Thymus (tissue), 14 donors: Measurements from ENCODE around the gene STK10. TPM values are rescaled to one million over a fixed set of nuclear protein-coding genes. Genes with fewer than 3 reads are reported as not detected.
A peak's percentile ranks its signal among the peaks of the same experiment; 100 is the strongest.

Experiments used
- DNase-seq, 9 donors: peaks; one replicate each; pipeline ENCODE4 v3.0.0-alpha.2; 2013; ENCODE audit warnings: low spot score in 9 of 9, low read depth in 6 of 9, missing footprints in 1 of 9
- H3K27ac ChIP-seq, 2 donors: one replicate each; pipeline ENCODE4 v1.5.1; 2013; ENCODE audit warnings: control low read depth in 1 of 2, low read depth in 1 of 2, low read length in 1 of 2, mild to moderate bottlenecking in 1 of 2, moderate library complexity in 1 of 2
- H3K27me3 ChIP-seq, 2 donors: one replicate each; pipeline ENCODE4 v1.5.1; 2013; ENCODE audit warnings: low read length in 1 of 2; ENCODE audit not compliant: control insufficient read depth in 2 of 2, insufficient read depth in 1 of 2
- H3K36me3 ChIP-seq, 2 donors: one replicate each; pipeline ENCODE4 v1.5.1; 2013; ENCODE audit warnings: low read length in 1 of 2, mild to moderate bottlenecking in 1 of 2, moderate library complexity in 1 of 2; ENCODE audit not compliant: control insufficient read depth in 2 of 2, insufficient read depth in 2 of 2
- H3K4me1 ChIP-seq, 2 donors: one replicate each; pipeline ENCODE4 v1.5.1; 2013; ENCODE audit warnings: low read length in 2 of 2; ENCODE audit not compliant: control insufficient read depth in 2 of 2, insufficient read depth in 2 of 2
- H3K4me3 ChIP-seq, 2 donors: one replicate each; pipeline ENCODE4 v1.5.1; 2013; ENCODE audit warnings: low read length in 2 of 2, control low read depth in 1 of 2, mild to moderate bottlenecking in 1 of 2
- H3K9me3 ChIP-seq, 2 donors: one replicate each; pipeline ENCODE4 v1.5.1; 2013; ENCODE audit warnings: low read length in 1 of 2, mild to moderate bottlenecking in 1 of 2; ENCODE audit not compliant: control insufficient read depth in 2 of 2, insufficient read depth in 1 of 2
- WGBS: extraction: QIAGEN DNeasy Blood & Tissue Kit; methylation state at CpG from one replicate; pipeline ENCODE4 v1.1.7; 2013; 5-methylcytosine and 5-hydroxymethylcytosine counted together
- long read RNA-seq, 10 donors: transcript quantifications; one replicate each; lab custom pipeline, GENCODE V29; 2026
- polyA plus RNA-seq: library from polyadenylated mRNA; stranded (reverse); fragments of 200-250 nt; gene quantifications from one replicate; pipeline ENCODE4 v1.2.3, GENCODE V29; 2013
- total RNA-seq: library from RNA; stranded (reverse); fragments of 120-200 nt; gene quantifications from one replicate; pipeline ENCODE4 v1.2.4, GENCODE V29; 2013
- donor health status: healthy.

Gene STK10
- total RNA-seq (22.0 TPM), polyA plus RNA-seq (44.9 TPM)
- long read RNA-seq, donor 1, result 0 reads
- long read RNA-seq, donor 2, result 0 reads
- long read RNA-seq, donor 3, full-length matches to known transcripts, result 4 of 9 reads
- long read RNA-seq, donor 3, partial matches to known transcripts, result 5 of 9 reads
- long read RNA-seq, donor 3, other reads (novel, unspliced or antisense), result 0 of 9 reads
- long read RNA-seq, donor 4, full-length matches to known transcripts, result 4 of 4 reads
- long read RNA-seq, donor 4, partial matches to known transcripts, result 0 of 4 reads
- long read RNA-seq, donor 4, other reads (novel, unspliced or antisense), result 0 of 4 reads
- long read RNA-seq, donor 5, full-length matches to known transcripts, result 3 of 10 reads
- long read RNA-seq, donor 5, partial matches to known transcripts, result 7 of 10 reads
- long read RNA-seq, donor 5, other reads (novel, unspliced or antisense), result 0 of 10 reads
- long read RNA-seq, donor 6, full-length matches to known transcripts, result 3 of 3 reads
- long read RNA-seq, donor 6, partial matches to known transcripts, result 0 of 3 reads
- long read RNA-seq, donor 6, other reads (novel, unspliced or antisense), result 0 of 3 reads
- long read RNA-seq, donor 7, full-length matches to known transcripts, result 2 of 7 reads
- long read RNA-seq, donor 7, partial matches to known transcripts, result 5 of 7 reads
- long read RNA-seq, donor 7, other reads (novel, unspliced or antisense), result 0 of 7 reads
- long read RNA-seq, donor 8, full-length matches to known transcripts, result 1 of 7 reads
- long read RNA-seq, donor 8, partial matches to known transcripts, result 6 of 7 reads
- long read RNA-seq, donor 8, other reads (novel, unspliced or antisense), result 0 of 7 reads
- long read RNA-seq, donor 9, full-length matches to known transcripts, result 3 of 8 reads
- long read RNA-seq, donor 9, partial matches to known transcripts, result 5 of 8 reads
- long read RNA-seq, donor 9, other reads (novel, unspliced or antisense), result 0 of 8 reads
- long read RNA-seq, donor 10, full-length matches to known transcripts, result 2 of 2 reads
- long read RNA-seq, donor 10, partial matches to known transcripts, result 0 of 2 reads
- long read RNA-seq, donor 10, other reads (novel, unspliced or antisense), result 0 of 2 reads

DNA sequence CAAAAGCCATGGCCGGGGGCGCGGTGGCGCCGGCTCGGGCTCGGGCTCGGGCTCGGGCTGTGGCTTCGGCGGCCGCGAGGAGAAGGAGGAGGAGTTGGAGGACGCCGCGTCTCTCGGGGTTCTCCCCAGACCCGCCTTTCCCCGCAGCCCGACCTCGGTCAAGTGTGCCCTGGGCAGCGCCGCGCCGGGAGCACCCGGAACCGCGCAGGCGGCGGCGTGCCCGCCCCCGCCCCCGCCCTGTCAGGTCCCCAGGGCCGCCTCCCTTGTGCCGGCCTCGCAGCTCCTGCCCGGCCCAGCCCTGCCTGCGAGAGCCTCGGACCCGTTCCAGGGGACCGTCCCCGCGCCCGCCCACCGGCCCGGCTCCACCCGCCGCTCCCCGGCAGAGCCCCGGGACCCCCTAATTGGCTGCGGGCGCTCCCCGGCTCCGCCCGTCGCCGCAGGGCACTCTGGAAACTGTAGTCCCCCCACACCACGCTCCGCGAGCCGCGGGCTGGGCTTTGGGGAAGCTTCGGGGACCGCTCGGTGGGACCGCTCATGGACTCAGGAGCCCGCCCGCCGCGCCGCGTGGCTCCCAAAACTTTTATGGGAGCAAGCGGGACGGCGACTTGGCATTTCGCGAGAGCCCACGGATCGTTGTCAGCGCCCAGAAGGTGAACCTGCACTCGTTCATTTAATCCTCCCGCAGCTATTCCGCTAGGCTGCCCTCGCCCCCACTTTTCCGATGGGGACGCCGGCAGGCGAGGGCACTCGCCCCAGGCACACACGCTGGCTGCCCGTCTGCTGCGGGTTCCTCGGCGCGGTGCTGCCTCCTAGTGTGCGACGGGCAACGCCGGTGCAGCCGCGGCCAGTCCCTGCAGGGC lies at the start of gene STK10:
STK10 (minus strand) TSS at position 192 of the 860 bp plus-strand sequence; CDS start at position 10, 182 bp downstream.
- DNase-seq, result peak in 6 of 9 donors; percentile 67 to 91 (median 79)
- H3K36me3 ChIP-seq, result peaks cover 3 to 7% of the 10 kb centered on the region in 2 donors
- peaks cover 0 to 6% of the 10 kb centered on the region in 2 donors for H3K27me3 ChIP-seq
- H3K27ac ChIP-seq, result peak within 1 kb of the TSS; percentile 82 to 89
- H3K9me3 ChIP-seq, result no peaks in the 10 kb centered on the region
- under 1% methylated on average over 102 of the region's 102 CpGs for WGBS
- peaks cover 17 to 47% of the 10 kb centered on the region in 2 donors for H3K4me1 ChIP-seq
- peak within 1 kb of the TSS; percentile 99 to 100 for H3K4me3 ChIP-seq

DNA sequence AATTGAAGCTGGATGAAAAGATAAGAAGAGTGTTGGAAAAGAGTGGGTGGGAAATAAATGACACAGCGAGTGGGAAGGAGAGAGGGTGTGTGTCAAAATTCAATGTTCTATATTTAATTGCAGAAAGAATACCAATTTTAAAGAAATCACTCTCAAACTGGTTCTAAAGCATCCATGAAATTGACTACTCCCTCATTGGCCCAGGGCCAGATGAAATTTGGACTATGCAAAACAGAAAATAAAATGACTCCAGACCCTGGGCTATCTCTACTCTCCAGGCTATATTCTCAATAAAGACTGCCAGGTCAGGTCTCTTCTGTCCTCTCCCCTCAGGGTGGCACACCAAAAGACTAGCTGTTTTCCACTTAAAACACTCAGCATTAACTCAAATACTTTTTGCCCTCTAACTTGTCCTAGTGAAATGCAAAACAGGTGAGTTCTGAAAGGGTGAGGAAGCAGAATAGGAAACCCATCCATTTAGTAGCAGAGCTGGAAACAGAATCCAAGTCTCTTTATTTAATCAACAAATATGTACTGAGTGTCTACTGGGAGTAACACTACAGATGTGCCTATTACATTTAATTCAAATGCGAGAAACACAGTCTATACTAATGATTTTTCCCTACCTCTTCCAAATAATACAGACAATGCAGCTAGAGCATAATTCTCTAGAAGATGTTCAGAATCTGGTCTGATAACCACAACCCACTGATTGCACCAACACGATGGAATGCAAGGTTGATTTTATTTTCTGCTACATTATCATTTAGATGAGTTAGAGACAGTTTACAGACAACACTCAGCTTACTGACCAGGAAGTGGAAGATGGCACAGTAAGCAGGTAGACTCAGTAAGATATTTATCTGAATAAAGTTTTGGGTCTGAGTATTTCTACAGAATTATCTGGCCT lies 48.1 kb upstream of the STK10 start:
- Histone ChIP-seq H3K4me1 (no peaks in the 10 kb centered on the region), H3K36me3 (peaks cover 4 to 14% of the 10 kb centered on the region in 2 donors), H3K4me3 (no peak overlapping the region), H3K9me3 (no peaks in the 10 kb centered on the region), H3K27me3 (no peaks in the 10 kb centered on the region), H3K27ac (no peak overlapping the region)
- no peak for DNase-seq
- WGBS, result 93% methylated on average over 3 of the region's 3 CpGs

DNA sequence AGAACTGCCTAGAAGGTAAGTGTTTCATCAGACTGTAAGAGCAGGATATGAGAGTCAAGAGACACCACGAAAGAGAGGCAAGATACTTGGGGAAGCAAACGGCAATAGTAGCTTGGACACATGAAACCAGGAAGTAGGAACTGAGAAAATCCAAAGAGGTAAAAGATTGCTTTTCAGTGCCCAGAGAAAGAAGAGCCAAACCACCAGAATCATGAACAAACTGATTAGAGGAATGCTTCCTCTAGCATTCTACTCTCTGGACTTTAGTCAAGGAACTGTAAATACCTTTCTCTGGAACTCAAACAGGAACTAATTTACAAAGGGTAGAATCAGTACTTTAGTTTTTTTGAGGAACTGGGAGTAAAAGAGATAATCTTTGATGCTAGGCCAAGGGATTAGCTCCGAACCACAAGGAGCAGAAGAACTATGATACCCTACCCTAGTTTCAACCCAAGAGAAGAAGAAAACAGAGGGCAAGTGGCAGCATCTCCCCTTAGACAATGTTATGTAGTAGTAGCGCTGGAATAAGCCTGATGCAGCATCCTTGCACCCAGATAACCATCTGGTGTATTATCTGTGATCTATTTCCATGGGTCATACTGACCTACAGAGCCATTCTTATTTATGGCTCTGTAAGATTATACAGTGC lies 47.2 kb upstream of the STK10 start:
- no peak overlapping the region for H3K27ac ChIP-seq
- 66% methylated on average over 4 of the region's 4 CpGs for WGBS
- DNase-seq, result no peak

DNA sequence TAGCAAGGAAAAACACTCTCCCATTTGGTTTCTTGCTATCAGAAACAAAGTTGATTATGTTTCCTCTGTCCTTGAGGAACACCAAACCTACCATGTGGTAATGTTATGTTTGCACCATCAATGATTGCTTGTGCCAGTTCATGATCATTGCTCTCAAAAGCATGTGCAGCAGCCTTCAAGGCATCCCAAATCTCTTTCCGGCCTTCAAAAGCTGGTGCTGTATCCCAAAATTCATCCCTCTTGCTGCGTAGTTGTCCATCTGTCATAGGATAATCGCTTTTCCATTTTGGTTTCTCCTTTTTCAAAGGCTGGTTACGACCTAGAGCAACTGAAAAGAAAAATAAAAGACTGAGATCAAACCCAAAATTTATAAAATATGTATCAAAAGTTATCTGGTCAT lies 46.0 kb upstream of the STK10 start:
- Histone ChIP-seq H3K36me3 (peaks cover 4 to 16% of the 10 kb centered on the region in 2 donors), H3K27me3 (no peaks in the 10 kb centered on the region), H3K27ac (no peak overlapping the region), H3K4me1 (no peaks in the 10 kb centered on the region), H3K9me3 (no peaks in the 10 kb centered on the region), H3K4me3 (no peak overlapping the region)
- 97% methylated on average over 4 of the region's 4 CpGs for WGBS
- no peak for DNase-seq

More for the DNA sequence above, 47.2 kb upstream of the STK10 start:
- H3K4me3 ChIP-seq, result no peak overlapping the region
- H3K27me3 ChIP-seq, result no peaks in the 10 kb centered on the region
- no peaks in the 10 kb centered on the region for H3K9me3 ChIP-seq
- H3K36me3 ChIP-seq, result peaks cover 4 to 16% of the 10 kb centered on the region in 2 donors
- no peaks in the 10 kb centered on the region for H3K4me1 ChIP-seq

DNA sequence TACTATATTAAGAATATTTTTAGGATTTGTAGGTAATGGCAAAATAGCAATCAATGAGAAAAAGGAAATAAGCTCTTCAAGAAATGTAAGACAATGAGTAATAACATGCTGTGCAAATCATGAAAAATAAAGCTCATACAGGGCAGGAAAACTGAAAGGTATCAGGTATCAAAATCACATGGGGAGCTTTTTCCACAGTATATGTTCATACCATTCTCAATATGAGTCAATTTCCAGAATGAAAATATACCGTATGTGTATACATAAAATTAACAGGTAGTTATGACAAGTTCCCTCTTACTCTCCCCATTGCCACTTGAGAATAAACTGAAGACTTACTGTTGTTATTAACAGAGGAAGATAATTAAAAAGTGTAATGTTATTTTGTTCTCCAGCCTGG lies 41.9 kb upstream of the STK10 start:
- 94% methylated on average over 1 of the region's 1 CpG for WGBS
- Histone ChIP-seq H3K4me3 (no peak overlapping the region), H3K27ac (no peak overlapping the region), H3K9me3 (no peaks in the 10 kb centered on the region), H3K27me3 (no peaks in the 10 kb centered on the region), H3K36me3 (peaks cover 4 to 21% of the 10 kb centered on the region in 2 donors), H3K4me1 (no peaks in the 10 kb centered on the region)
- DNase-seq, result no peak

DNA sequence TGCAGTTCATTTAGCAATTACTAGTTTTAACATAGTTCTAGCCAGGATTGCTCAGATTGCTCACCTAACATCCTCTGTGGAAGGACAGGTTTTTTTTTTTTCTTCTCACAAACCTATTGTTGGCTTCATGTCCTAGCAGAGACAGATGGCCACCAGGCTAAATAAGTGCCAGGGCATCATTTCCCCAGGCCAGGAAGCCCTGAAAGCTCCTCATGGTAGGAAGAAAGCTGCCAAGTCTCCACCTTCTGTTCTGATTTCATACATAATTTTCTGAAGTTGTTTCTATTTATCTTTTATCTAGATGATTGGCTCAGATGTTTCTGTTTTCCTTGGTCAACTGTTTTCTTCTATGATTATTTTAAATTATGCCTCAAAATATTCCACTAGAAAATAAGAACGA lies 37.0 kb upstream of the STK10 start:
- Histone ChIP-seq H3K4me1 (no peaks in the 10 kb centered on the region), H3K27ac (no peak overlapping the region), H3K36me3 (peaks cover 3 to 5% of the 10 kb centered on the region in 2 donors), H3K27me3 (no peaks in the 10 kb centered on the region), H3K4me3 (no peak overlapping the region), H3K9me3 (no peaks in the 10 kb centered on the region)
- no peak for DNase-seq
- 98% methylated on average over 1 of the region's 1 CpG for WGBS

DNA sequence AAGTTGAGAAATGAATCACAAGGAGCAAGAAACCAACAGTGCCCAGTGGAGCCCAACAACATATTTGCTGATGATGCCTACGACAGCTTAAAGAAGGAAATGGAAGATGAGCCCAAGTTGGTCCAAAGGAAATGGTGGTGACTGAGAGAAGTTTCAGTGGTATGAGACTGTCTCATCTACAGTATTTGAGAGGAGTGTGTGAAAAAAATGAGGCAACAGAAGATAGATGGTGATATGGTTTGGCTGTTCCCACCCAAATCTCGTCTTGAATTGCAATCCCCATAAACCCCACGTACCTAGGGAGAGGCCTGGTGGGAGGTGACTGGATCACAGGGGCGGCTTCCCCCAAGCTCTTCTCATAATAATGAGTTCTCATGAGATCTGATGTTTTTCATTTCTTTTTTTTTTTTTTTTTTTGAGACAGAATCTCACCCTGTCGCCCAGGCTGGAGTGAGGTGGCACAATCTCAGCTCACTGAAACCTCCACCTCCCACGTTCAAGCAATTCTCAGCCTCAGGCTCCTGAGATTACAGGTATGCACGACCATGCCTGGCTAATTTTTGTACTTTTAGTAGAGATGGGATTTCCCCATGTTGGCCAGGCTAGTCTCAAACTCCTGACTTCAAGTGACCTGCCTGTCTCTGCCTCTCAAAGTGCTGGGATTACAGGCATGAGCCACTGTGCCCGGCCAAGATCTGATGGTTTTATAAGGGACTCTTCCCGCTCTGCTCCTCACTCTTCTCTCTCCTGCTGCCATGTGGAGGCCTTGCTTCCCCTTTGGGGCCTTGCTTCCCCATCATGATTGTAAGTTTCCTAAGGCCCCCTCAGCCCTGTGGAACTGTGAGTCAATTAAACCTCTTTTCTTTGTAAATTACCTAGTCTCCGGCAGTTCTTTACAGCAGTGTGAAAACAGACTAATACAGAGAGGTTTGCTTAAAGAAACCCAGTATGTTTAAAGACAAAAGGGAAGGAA lies 36.2 kb upstream of the STK10 start:
- DNase-seq, result no peak
- WGBS, result 96% methylated on average over 10 of the region's 10 CpGs
- H3K27ac ChIP-seq, result no peak overlapping the region
- no peak overlapping the region for H3K4me3 ChIP-seq
- H3K27me3 ChIP-seq, result no peaks in the 10 kb centered on the region
- H3K4me1 ChIP-seq, result no peaks in the 10 kb centered on the region
- H3K36me3 ChIP-seq, result peaks cover 5% of the 10 kb centered on the region in 2 donors
- H3K9me3 ChIP-seq, result no peaks in the 10 kb centered on the region
